Measurements from ENCODE around the gene MED23.

The MED23 gene, protein sequence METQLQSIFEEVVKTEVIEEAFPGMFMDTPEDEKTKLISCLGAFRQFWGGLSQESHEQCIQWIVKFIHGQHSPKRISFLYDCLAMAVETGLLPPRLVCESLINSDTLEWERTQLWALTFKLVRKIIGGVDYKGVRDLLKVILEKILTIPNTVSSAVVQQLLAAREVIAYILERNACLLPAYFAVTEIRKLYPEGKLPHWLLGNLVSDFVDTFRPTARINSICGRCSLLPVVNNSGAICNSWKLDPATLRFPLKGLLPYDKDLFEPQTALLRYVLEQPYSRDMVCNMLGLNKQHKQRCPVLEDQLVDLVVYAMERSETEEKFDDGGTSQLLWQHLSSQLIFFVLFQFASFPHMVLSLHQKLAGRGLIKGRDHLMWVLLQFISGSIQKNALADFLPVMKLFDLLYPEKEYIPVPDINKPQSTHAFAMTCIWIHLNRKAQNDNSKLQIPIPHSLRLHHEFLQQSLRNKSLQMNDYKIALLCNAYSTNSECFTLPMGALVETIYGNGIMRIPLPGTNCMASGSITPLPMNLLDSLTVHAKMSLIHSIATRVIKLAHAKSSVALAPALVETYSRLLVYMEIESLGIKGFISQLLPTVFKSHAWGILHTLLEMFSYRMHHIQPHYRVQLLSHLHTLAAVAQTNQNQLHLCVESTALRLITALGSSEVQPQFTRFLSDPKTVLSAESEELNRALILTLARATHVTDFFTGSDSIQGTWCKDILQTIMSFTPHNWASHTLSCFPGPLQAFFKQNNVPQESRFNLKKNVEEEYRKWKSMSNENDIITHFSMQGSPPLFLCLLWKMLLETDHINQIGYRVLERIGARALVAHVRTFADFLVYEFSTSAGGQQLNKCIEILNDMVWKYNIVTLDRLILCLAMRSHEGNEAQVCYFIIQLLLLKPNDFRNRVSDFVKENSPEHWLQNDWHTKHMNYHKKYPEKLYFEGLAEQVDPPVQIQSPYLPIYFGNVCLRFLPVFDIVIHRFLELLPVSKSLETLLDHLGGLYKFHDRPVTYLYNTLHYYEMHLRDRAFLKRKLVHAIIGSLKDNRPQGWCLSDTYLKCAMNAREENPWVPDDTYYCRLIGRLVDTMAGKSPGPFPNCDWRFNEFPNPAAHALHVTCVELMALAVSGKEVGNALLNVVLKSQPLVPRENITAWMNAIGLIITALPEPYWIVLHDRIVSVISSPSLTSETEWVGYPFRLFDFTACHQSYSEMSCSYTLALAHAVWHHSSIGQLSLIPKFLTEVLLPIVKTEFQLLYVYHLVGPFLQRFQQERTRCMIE (N-terminal part only)

DNA sequence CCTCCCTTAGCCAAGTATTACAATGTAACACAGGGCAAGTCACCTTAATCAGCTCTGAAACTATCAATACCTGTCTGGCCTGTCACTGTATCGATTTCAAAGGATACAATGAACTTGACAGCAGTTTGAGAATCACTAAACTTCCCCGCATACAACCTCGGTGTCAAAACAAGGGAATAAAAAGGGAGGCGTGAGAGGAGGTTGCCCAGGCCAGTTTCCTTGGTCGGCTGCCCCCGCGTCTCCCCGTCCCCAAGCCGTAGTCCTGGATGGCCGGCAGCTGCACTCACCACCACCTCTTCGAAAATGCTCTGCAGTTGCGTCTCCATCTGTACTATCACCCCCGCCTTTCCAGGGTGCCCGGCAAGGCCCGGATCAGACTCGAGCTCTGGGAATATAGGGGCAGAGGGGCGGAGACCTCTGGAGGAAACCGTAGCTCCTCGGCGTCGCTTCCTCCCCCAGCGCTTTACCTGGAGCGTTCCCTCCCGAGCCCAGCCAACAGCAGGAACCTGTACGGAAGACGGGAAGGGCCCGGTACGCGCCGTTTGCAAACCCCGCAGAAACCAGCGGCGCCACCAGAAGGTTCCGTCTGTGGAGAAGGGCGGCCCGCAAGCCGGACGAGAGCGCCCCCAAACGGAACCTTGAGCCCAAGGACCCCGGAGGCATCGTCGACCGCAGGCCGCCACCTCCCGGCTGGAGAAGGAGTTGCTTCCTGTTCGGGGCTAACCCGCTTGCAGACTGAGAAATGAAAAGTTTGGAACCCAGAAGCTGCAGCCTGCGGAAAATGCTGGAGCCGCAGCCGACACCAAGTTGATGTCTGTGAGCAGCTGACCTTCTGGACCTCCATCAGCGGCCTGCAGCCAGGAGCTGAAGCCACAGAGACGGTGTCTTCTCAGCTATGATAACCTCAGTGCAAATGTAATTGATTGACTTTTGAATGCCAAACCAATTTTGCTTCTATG, at the start of gene MED23:
Gene MED23 (minus strand): TSS at position 519 of the 959 bp plus-strand sequence. CDS start 193 bp downstream, at position 326.
- DNase-seq (ENCODE audit: low read depth), result peak; percentile 93

DNA sequence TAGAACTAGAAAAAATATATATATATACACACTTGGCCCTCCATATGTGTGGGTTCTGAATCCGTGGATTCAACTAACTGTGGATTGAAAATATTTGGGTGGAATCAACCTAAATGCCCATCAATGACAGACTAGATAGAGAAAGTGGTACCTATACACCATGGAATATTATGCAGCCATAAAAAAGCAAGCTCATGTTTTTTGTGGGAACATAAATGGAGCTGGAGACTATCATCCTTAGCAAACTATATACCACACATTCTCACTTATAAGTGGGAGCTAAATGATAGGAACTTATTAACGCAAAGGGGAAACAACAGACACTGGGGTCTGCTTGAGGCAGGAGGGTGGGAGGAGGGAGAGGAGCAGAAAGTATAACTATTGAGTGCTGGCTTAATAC, 45.1 kb upstream of the MED23 start:
- no peak for DNase-seq (ENCODE audit: low read depth)

DNA sequence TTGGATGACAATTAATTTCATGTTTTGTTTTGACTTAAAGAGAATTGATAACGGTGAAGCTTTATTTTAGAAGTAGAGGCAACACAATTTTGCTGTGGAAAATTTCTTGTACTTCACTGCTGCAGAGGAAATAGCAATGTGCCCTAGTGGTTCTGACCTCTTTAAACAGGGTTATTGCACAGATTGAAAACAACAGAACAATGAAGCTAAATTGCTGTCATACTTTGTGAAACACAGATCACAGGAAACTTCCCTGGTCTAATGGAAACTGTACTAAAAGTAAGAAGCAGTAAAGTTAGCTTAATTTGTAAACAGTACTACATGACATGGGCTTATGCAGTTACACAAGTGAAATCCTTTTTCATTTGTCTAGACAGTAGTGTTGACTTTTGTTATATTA, 41.8 kb upstream of the MED23 start:
- no peak for DNase-seq (ENCODE audit: low read depth)

DNA sequence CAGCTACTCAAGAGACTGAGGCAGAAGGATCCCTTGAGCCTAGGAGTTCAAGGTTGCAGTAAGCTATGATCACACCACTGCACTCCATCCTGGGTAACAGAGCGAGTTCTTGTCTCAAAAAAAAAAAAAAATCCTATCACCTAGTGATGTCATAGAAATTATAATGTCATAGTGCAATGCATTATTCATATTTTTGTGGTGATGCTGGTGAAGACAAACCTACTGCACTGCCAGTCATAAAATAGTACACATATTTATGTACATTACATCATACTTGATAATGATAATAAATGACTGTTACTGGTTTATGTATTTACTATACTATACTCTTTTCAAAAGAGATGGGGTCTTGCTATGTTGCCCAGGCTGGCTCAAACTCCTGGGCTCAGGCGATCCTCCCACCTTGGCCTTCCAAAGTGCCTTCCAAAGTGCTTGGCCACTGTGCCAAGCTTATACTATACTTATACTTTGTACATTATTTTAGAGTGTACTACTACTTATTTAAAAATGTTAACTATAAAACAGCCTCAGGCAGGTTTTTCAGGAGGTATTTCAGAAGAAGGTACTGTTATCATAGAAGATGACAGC, 35.6 kb upstream of the MED23 start:
- DNase-seq (ENCODE audit: low read depth), result no peak

DNA sequence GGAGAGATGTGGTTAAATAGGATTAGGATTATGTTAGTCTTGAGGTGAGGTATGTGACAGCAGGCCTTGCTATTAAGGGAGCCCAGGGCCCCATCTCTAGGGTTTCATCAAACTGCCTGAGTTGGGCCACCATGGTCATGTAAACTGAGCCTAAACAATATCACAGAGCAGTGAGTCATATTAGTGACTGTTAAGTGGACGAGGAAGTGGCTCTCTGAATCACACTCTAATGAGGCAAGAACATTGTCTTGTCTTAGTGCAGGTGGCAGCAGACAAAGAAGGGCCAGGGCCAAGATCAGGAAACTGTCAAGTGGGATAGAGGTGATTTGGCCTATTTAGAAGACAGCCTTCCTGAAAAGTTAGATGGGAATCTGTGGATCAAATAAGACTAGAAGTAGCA, 32.2 kb upstream of the MED23 start:
- DNase-seq (ENCODE audit: low read depth), result no peak

DNA sequence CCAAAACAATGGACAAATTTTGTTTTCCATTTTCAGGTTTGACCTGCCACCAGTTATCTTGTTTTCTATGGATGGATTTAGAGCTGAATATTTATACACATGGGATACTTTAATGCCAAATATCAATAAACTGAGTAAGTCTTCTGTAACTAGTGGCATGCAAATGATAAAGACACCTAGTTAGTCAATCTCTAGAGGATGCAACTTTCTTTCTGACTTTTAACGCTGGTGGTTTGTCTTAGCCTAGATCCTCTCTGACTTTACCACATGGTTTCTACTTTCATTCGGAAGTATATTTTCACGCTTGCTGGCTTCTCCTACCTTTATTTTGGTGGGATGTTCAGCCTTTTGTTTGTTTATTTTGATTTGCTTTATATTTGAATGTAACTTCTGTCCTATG, 30.2 kb upstream of the MED23 start:
- no peak for DNase-seq (ENCODE audit: low read depth)

DNA sequence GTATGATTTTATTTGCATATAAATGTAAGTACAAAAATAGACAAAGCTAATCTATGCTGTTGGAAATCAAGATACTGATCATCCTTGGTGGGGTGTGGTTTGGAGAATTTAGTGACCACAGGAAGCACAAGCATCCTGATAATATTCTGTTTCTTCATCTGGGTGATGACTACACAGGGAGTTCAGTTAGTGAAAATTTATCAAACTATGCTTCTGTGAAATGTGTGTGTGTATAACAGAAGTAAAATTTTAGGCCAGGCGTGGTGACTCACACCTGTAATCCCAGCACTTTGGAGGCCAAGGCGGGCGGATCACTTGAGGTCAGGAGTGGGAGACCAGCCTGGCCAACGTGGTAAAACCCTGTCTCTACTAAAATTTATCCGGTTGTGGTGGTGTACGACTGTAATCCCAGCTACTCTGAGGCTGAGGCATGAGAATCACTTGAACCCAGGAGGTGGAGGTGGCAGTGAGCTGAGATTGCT, 29.6 kb upstream of the MED23 start:
- DNase-seq (ENCODE audit: low read depth), result no peak

DNA sequence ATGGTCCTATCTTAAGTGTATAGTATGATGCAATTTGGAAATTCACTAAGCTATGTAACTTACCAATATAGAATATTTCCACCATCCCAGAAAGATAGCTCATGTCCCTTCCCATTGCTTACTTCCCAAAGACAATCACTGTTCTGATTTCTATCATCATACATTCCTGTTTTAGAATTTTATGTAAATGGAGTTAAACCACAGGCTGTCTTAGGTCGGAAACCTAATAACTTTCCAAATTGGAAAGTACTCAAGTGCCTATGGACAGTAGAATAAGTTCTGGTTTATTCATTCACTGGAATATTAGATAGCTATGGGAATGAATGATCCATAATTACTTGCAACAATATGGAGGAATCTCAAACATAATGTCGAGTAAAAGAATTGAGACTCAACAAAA, 29.2 kb upstream of the MED23 start:
- DNase-seq (ENCODE audit: low read depth), result no peak

DNA sequence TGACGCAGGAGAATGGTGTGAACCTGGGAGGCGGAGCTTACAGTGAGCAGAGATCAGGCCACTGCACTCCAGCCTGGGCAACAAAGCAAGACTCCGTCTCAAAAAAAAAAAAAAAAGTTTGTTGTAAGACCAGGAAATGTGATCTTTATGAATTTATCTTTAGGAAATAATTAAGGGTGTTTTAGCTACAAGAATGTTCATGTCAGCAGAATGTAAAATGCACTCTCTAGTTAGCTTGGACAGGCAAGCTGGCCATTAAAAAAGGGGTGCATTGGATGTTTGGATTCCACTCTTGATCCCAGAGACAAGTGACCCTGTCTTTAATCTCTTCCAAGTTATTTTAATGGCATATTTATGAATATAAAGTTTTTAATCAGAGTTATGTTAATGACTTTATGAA, 28.6 kb upstream of the MED23 start:
- DNase-seq (ENCODE audit: low read depth), result no peak

DNA sequence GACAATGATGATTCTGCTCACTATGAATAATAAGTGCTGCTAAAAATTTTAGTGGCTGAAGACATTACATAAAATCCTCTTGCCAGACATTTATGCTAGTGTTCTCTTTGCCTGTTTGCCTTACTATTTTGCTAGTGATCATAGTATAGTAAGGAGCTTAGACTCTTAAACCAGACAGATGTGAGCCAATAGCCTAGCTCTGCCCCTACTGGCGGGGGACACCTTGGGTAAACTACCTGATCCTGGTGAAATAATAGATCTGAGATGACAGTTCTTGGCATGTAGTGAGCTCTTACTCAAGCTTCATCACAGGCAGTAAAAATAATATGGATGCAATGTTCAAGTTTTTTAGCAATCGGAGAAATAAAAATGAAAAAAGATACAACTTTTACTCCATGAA, 27.9 kb upstream of the MED23 start:
- no peak for DNase-seq (ENCODE audit: low read depth)

DNA sequence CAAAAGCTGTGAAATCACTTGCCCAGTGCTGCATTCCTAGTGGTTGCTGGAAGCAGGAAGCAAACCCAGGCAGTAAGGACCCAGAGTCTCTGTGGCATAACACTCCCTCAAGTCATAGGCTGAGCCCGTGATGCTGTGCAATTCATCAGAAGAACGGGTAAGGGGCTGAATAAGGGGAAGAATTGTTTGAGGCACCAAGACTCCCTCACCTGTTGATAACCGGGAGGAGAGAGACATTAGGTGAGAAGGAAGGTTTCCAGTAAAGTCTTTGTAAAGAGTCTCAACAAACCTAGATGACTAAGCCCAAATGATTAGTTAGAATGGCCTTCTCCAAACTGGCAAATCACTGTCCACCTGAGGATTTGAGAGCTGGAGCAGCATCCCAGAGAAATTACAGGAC, 27.3 kb upstream of the MED23 start:
- DNase-seq (ENCODE audit: low read depth), result no peak

DNA sequence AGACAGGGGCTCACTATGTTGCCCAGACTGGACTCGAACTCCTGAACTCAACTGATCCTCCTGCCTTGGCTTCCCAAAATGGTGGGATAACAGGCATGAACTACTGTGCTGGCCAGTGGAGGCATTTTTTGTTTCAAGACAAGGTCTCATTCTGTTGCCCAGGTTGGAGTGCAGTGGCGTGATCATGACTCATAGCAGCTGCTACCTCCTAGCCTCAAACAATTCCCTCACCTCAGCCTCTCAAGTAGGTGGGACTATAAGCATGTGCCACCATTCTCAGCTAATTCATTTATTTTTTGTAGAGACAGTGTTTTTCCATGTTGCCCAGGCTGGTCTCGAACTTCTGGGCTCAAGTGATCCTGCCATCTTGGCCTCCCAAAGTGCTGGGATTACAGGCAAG, 26.3 kb upstream of the MED23 start:
- DNase-seq (ENCODE audit: low read depth), result no peak

DNA sequence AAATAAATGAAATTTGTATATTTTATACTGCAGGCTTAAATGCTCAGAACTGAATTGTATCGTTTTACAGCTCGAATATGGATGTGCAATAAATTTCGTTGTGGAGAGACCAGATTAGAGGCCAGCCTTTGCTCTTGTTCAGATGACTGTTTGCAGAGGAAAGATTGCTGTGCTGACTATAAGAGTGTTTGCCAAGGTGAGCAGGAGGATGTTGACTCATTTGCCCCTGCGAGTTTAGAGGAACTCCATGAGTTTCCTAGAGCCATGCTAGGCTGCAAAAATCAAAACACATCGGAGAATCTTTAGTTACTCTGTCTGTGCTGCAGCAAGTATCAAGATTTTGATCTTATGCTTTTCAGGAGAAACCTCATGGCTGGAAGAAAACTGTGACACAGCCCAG, 24.4 kb upstream of the MED23 start:
- DNase-seq (ENCODE audit: low read depth), result no peak

DNA sequence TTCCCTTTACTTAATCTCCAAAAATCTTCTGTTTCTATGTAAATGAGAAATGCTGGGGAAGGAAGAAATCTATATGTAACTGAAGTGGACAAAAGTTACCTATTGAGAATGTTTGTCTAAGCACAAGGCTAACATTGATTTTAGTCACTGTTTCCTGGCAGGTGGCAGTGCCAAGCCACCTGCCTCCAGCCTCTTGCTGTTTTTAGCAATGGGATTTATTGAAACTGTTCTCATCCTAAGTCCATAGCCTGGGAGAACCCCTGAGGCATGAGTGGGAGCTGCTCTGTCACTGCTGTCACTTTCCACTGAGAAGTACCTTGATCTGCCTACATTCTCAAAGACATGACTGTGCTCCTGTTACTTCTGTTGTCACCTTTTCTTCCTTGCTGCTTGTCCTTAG, 23.7 kb upstream of the MED23 start:
- no peak for DNase-seq (ENCODE audit: low read depth)

DNA sequence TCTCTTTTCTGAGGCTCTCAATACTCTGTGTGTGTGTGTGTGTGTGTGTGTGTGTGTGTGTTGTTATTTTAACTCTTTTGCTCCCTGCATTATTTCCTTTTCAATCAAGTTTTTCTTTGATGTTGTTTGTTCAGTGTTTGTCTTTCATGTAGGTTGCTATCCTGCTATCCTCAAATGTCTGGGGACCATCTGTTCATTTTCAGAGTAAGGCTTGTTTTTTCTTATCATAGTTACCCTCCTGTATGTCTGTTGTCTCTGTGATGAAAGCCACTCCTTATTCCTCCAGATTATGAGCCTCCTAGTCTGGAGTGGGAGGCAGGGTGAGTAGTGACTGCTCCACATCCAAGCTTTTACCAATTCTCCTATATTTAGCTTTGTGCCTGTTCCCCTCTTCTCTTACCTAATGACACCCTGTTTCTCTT, 18.2 kb upstream of the MED23 start:
- no peak for DNase-seq (ENCODE audit: low read depth)

DNA sequence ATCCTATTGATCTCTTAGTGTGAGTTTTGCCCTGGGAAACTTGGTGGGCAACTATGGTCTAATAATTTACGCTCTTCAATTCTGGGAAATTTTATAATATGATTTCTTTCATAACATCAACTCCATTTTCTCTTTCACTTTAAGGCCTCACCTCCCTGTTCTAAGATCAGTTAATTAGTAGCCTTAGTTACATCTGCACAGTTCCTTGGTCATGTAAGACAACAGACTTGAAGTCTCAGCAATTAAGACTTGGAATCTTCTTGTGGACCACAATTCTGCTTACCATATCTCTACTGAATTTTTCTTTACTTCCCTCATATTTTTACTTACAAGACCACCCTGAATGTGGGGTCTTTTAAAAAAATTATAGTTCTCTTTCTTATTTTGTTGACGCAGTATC, 17.8 kb upstream of the MED23 start:
- no peak for DNase-seq (ENCODE audit: low read depth)

DNA sequence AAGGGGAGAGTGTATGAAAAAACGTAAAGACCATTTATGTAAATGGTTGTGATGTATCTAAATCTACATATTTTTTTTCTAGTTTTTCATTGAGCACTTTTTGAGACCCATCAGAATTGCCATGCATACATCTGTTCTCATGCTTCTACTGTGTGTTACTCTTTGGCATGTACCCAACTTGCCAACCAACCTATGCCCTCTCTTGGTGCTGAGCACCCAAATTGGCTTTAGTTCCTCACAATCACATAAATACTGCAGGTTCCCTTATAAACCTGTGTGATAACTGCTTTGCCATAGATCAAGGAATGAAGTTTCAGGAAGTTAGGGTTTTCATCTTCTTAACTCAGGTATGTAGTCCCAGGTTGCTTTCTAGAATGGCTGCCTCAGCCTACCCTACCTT, 16.9 kb upstream of the MED23 start:
- DNase-seq (ENCODE audit: low read depth), result no peak

DNA sequence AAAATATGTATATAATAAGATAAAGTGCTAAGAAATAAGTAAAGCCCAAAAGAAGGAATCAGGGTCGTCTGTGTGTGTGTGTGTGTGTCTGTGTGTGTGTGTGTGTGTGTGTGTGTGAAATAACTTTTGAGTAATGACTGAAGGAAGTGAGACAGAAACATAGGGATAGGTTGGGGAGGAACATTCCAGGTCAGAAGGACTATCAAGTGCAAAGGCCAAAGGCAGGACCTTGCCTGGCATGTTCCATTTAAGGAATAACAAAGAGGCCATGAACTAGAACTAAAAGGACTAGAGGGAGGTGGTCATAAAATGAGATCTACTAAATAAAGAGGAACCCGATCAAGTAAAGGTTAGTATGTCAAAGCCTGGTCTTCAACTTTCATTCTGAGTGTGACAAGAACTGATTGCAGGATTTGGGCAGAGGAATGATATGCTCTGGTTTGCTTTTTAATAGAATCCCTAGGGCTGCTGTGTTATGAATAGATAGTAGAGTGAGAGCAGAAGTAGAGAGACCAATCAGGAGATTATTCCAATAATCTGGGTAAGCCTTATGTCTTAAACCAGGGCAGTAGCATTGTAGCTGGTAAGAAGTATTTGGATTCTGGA, 15.9 kb upstream of the MED23 start:
- no peak for DNase-seq (ENCODE audit: low read depth)

DNA sequence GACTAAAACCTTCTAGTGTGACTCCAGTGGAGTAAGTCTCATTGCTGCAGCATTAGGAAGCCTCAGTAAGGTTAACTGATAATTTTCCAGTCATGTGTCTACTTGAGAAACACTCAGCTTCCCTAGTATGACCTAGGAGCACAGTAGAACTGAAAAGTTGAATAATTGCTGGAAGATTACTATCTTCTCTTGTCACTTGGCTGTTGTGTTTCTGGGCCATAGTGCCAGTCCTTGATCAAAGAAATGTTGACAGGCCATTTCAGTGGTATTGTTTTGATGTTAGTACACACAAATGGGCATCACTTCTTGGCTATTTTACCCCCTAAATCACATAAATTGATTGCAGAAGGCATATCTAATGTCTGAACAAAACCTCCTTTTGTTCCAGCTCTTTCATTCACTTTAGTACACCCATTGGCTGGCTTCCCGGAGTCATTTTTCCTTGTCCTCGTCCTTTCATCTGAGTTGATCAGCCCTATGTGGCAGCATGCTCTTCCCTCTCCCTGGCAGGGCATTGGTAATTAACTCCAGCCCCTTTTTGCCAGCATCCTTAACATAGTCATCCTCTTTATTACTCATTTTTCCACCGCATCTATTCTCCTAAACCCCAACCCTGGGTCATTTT, 15.1 kb upstream of the MED23 start:
- no peak for DNase-seq (ENCODE audit: low read depth)

DNA sequence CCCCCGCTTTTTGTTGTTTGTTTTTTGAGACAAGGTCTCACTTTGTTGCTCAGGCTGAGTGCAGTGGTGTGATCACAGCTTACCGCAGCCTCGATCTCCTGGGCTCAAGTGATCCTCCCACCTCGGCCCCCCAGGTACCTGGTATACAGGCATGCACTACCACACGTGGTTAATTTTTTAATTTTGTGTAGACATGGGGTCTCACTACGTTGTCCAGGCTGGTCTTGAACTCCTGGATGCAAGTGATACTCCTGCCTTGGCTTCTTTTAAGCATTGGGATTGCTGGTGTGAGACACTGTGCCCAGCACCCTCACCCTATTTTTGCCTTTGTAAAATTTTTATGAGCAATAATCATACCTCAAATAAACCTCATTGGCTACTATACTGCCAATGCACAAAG, 14.5 kb upstream of the MED23 start:
- DNase-seq (ENCODE audit: low read depth), result no peak

Measured in activated T-helper 1 cell treated with Interleukin-2 at 50 U/mL for 16 hours (primary cell).